ENCODE data around the gene UNC45A. TPM values are rescaled to one million over a fixed set of nuclear protein-coding genes. Genes with fewer than 3 reads are reported as not detected.

Gene UNC45A
- total RNA-seq, 1 experiment from 2014 or later, result 84.4 TPM

DNA sequence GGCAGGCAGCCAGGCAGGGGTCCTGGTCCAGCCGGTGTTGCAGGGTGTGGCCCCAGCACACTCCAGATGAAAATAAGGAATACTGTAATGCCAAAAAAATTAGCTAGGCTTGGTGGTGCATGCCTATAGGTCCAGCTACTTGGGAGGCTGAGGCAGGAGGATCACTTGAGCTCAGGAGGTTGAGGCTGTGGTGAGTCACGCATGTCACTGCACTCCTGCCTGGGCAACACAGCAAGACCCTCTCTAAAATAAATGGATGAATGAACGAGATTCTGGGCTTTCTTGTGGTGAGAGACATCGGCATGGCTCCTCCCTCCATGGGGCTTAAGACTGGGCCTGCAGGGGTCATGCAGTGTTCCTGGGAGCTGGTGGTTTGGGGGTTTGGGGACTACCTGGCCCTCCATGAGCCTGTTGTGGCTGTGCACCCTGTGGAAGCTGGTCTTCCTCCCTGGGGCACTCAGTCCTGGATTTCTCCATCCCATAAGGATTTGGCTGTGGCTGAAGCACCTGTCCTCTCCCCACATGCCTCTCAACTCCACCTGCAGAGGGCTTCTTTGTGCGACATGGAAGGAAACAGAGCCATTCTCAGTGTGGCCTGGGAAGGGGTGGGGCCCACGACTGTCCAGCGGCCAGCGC is 12.0 kb downstream of the UNC45A start:
- intact Hi-C loops (cut with micrococcal nuclease; ENCODE audit: unreplicated experiment), result no loop called here
- no peak for DNase-seq (ENCODE audit: low read depth, low spot score)
- BruUV-seq (replicated peaks), result no TSS peak
- in situ Hi-C loops (cut with HindIII; ENCODE audit: low pct_unique_long_range_greater_than_20kb, low sequenced_read_pairs), result no loop called here
- no peaks in the 10 kb centered on the region for H3K9me3 ChIP-seq (ENCODE audit: control insufficient read depth, insufficient read depth, low read depth, low read length)
- H3K4me1 ChIP-seq (ENCODE audit: control insufficient read depth, insufficient read depth, low read length), result peaks cover 6% of the 10 kb centered on the region
- TF ChIP-seq TCF7L2 (IDR thresholded peaks at IDR 0.05; ENCODE audit: low read depth, low read length) (no peak), SIN3A (IDR thresholded peaks at IDR 0.05; ENCODE audit: borderline replicate concordance, insufficient read depth, low read depth, low read length) (no peak), POLR2AphosphoS5 (IDR thresholded peaks at IDR 0.05; ENCODE audit: low read depth, low read length) (no peak)
- TF ChIP-seq, protein P1, sequence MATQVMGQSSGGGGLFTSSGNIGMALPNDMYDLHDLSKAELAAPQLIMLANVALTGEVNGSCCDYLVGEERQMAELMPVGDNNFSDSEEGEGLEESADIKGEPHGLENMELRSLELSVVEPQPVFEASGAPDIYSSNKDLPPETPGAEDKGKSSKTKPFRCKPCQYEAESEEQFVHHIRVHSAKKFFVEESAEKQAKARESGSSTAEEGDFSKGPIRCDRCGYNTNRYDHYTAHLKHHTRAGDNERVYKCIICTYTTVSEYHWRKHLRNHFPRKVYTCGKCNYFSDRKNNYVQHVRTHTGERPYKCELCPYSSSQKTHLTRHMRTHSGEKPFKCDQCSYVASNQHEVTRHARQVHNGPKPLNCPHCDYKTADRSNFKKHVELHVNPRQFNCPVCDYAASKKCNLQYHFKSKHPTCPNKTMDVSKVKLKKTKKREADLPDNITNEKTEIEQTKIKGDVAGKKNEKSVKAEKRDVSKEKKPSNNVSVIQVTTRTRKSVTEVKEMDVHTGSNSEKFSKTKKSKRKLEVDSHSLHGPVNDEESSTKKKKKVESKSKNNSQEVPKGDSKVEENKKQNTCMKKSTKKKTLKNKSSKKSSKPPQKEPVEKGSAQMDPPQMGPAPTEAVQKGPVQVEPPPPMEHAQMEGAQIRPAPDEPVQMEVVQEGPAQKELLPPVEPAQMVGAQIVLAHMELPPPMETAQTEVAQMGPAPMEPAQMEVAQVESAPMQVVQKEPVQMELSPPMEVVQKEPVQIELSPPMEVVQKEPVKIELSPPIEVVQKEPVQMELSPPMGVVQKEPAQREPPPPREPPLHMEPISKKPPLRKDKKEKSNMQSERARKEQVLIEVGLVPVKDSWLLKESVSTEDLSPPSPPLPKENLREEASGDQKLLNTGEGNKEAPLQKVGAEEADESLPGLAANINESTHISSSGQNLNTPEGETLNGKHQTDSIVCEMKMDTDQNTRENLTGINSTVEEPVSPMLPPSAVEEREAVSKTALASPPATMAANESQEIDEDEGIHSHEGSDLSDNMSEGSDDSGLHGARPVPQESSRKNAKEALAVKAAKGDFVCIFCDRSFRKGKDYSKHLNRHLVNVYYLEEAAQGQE (IDR thresholded peaks at IDR 0.05; ENCODE audit: insufficient read depth in 1 of 2, low read depth in 2 of 2, low read length in 1 of 2), result no peak
- TF ChIP-seq, protein P2, sequence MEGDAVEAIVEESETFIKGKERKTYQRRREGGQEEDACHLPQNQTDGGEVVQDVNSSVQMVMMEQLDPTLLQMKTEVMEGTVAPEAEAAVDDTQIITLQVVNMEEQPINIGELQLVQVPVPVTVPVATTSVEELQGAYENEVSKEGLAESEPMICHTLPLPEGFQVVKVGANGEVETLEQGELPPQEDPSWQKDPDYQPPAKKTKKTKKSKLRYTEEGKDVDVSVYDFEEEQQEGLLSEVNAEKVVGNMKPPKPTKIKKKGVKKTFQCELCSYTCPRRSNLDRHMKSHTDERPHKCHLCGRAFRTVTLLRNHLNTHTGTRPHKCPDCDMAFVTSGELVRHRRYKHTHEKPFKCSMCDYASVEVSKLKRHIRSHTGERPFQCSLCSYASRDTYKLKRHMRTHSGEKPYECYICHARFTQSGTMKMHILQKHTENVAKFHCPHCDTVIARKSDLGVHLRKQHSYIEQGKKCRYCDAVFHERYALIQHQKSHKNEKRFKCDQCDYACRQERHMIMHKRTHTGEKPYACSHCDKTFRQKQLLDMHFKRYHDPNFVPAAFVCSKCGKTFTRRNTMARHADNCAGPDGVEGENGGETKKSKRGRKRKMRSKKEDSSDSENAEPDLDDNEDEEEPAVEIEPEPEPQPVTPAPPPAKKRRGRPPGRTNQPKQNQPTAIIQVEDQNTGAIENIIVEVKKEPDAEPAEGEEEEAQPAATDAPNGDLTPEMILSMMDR (IDR thresholded peaks at IDR 0.05), result no peak
- ATAC-seq, result no peak
- CTCF ChIA-PET, result interaction anchor here (0.8 kb wide), 1 partner anchor 102 kb away, joined by 3 read pairs; no protein-coding TSS in a partner anchor
- peaks cover 4% of the 10 kb centered on the region; the same call in 1 of the 2 replicates for H3K36me3 ChIP-seq (ENCODE audit: control insufficient read depth, insufficient read depth, low read length)
- H3K4me3 ChIP-seq (ENCODE audit: low read depth in 2 of 2, low read length in 2 of 2), result no peak overlapping the region
- H3K27ac ChIP-seq (ENCODE audit: low read length), result no peak overlapping the region
- POLR2A ChIA-PET, result interaction anchor here (0.7 kb wide), 1 partner anchor 8 kb away, joined by 3 read pairs; no protein-coding TSS in a partner anchor
- H3K27me3 ChIP-seq (ENCODE audit: control insufficient read depth, insufficient read depth, low read length), result no peaks in the 10 kb centered on the region

DNA sequence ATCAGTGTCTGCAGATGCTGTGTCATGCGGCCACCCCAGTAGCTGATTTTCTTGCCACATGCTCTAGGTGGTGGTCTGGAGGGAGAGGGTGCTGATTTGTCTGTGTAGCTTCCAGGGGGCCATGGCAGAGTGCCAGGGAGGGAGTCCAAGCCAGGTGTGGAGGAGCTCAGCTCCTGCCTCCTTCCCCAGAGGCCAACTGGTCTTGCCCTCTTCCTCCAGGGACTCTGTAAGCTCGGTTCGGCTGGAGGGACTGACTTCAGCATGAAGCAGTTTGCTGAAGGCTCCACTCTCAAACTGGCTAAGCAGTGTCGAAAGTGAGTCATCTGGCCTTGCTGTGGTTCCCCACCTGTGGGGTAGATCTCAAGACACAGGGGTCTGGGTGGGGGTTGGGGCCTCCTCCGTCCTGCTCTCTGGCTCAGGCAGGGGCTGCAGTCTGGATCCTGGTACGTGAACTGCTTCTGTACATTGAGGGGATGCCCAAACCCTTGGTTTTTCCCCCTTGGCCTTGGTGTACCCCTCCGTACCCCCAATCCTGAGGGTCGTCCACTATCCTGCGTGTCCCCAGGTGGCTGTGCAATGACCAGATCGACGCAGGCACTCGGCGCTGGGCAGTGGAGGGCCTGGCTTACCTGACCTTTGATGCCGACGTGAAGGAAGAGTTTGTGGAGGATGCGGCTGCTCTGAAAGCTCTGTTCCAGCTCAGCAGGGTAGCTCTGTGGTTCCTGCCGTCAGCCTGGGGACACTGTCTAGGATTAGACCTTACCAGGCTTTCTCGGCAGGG is 12.7 kb downstream of the UNC45A start:
- H3K4me3 ChIP-seq (ENCODE audit: low read depth in 2 of 2, low read length in 2 of 2), result no peak overlapping the region
- no peaks in the 10 kb centered on the region for H3K27me3 ChIP-seq (ENCODE audit: control insufficient read depth, insufficient read depth, low read length)
- POLR2A ChIA-PET, result interaction anchor here (0.5 to 0.7 kb wide), 3 partner anchors 8 to 24 kb away, joined by 3 to 12 read pairs (median 4); partner anchors contain the start of gene HDDC3
- no TSS peak for BruUV-seq (replicated peaks)
- intact Hi-C loops (cut with micrococcal nuclease; ENCODE audit: unreplicated experiment), result no loop called here
- DNase-seq (ENCODE audit: low read depth, low spot score) (no peak), ATAC-seq (no peak)
- in situ Hi-C loops (cut with HindIII; ENCODE audit: low pct_unique_long_range_greater_than_20kb, low sequenced_read_pairs), result no loop called here
- no peak overlapping the region for H3K27ac ChIP-seq (ENCODE audit: low read length)
- CTCF ChIA-PET, result interaction anchor here (0.5 to 0.8 kb wide), 2 partner anchors 9 to 102 kb away, joined by 3 to 8 read pairs; no protein-coding TSS in a partner anchor
- no peaks in the 10 kb centered on the region for H3K9me3 ChIP-seq (ENCODE audit: control insufficient read depth, insufficient read depth, low read depth, low read length)
- TF ChIP-seq, protein P1 (IDR thresholded peaks at IDR 0.05; ENCODE audit: insufficient read depth in 1 of 2, low read depth in 2 of 2, low read length in 1 of 2), result no peak
- TF ChIP-seq, protein P2 (IDR thresholded peaks at IDR 0.05), result no peak
- TF ChIP-seq POLR2AphosphoS5 (IDR thresholded peaks at IDR 0.05; ENCODE audit: low read depth, low read length) (no peak), TCF7L2 (IDR thresholded peaks at IDR 0.05; ENCODE audit: low read depth, low read length) (no peak), SIN3A (IDR thresholded peaks at IDR 0.05; ENCODE audit: borderline replicate concordance, insufficient read depth, low read depth, low read length) (no peak)
- H3K36me3 ChIP-seq (ENCODE audit: control insufficient read depth, insufficient read depth, low read length), result peaks cover 4% of the 10 kb centered on the region; the same call in 1 of the 2 replicates
- H3K4me1 ChIP-seq (ENCODE audit: control insufficient read depth, insufficient read depth, low read length), result peaks cover 6% of the 10 kb centered on the region

Data from Panc1 (cell line).